Panc1 (cell line): ENCODE measurements around the gene ITSN2.

Source experiments
- CTCF ChIP-seq: fragments of 450-650 bp; IDR thresholded peaks from 2 replicates; pipeline ENCODE4 v1.5.1; 2017; ENCODE audit warnings: mild to moderate bottlenecking
- POLR2AphosphoS5 ChIP-seq: IDR thresholded peaks from 2 replicates; pipeline ENCODE4 v1.6.1; 2012; ENCODE audit warnings: mild to moderate bottlenecking, low read depth, low read length, moderate library complexity

GRCh38 chr2:24339856-24340262, 20.5 kb downstream of the ITSN2 start:
- TF ChIP-seq CTCF (no peak), POLR2AphosphoS5 (no peak)
